Keratinocyte (primary cell): ENCODE data around the gene CDCP1. TPM values are rescaled to one million over a fixed set of nuclear protein-coding genes. Genes with fewer than 3 reads are reported as not detected.

Source experiments
- DNase-seq: peaks from one replicate; pipeline ENCODE4 v3.0.0-alpha.2; 2011; ENCODE audit warnings: low read depth, missing footprints, low spot score
- FAIRE-seq: peaks from 2 replicates; lab custom pipeline; 2011; peaks lifted over from hg19 to GRCh38; lab: Jason Lieb, UNC
- H2AFZ ChIP-seq: 2 replicates; pipeline ENCODE4 v1.6.0; 2012; ENCODE audit warnings: low read length, control low read depth, inconsistent platforms; ENCODE audit not compliant: control insufficient read depth
- H3K27ac ChIP-seq: 2 replicates; pipeline ENCODE4 v1.5.1; 2011; ENCODE audit warnings: low read length; ENCODE audit not compliant: control insufficient read depth, insufficient read depth
- H3K27me3 ChIP-seq: 3 replicates; pipeline ENCODE4 v1.6.0; 2011; ENCODE audit warnings: low read length; ENCODE audit not compliant: control insufficient read depth, insufficient read depth; ENCODE audit errors: extremely low read depth
- H3K36me3 ChIP-seq, 2 experiments: 2 replicates in 1 of 2; 3 replicates in 1 of 2; pipeline ENCODE4 v1.5.1; 2011; ENCODE audit warnings: low read length in 2 of 2, mild to moderate bottlenecking in 1 of 2; ENCODE audit not compliant: control insufficient read depth in 2 of 2, insufficient read depth in 2 of 2; ENCODE audit errors: extremely low read depth in 1 of 2
- H3K4me1 ChIP-seq: 3 replicates; pipeline ENCODE4 v1.5.1; 2011; ENCODE audit warnings: low read length; ENCODE audit not compliant: control insufficient read depth, insufficient read depth; ENCODE audit errors: extremely low read depth
- H3K4me2 ChIP-seq: 3 replicates; pipeline ENCODE4 v1.6.0; 2011; ENCODE audit warnings: low read depth, low read length; ENCODE audit not compliant: control insufficient read depth, insufficient read depth; ENCODE audit errors: extremely low read depth
- H3K4me3 ChIP-seq, 3 experiments: fragments of 200-600 bp in 1 of 3; sonication (generic) in 1 of 3; 2 replicates in 2 of 3; 3 replicates in 1 of 3; pipeline ENCODE4 v1.5.1; 2011 to 2016; ENCODE audit warnings: low read length in 3 of 3, mild to moderate bottlenecking in 3 of 3, control low read depth in 2 of 3, inconsistent platforms in 1 of 3, low read depth in 1 of 3, mixed read lengths in 1 of 3, mixed run types in 1 of 3, moderate library complexity in 1 of 3; ENCODE audit not compliant: control insufficient read depth in 2 of 3, insufficient read depth in 2 of 3; ENCODE audit errors: extremely low read depth in 1 of 3
- H3K79me2 ChIP-seq: 2 replicates; pipeline ENCODE4 v1.6.0; 2012; ENCODE audit warnings: low read length; ENCODE audit not compliant: control insufficient read depth, insufficient read depth
- H3K9ac ChIP-seq: 3 replicates; pipeline ENCODE4 v1.6.0; 2011; ENCODE audit warnings: low read length; ENCODE audit not compliant: control insufficient read depth, insufficient read depth; ENCODE audit errors: extremely low read depth
- H3K9me1 ChIP-seq: 3 replicates; pipeline ENCODE4 v1.6.0; 2011; ENCODE audit warnings: low read length; ENCODE audit not compliant: control insufficient read depth, insufficient read depth; ENCODE audit errors: extremely low read depth
- H3K9me3 ChIP-seq: 2 replicates; pipeline ENCODE4 v1.5.1; 2012; ENCODE audit warnings: low read depth, low read length; ENCODE audit not compliant: control insufficient read depth
- H4K20me1 ChIP-seq: 3 replicates; pipeline ENCODE4 v1.6.0; 2011; ENCODE audit warnings: low read length; ENCODE audit not compliant: control insufficient read depth, insufficient read depth; ENCODE audit errors: extremely low read depth
- EZH2 ChIP-seq: IDR thresholded peaks from one replicate; pipeline ENCODE4 v1.6.1; 2012; ENCODE audit warnings: inconsistent platforms, mild to moderate bottlenecking, low read length, moderate library complexity
- dilution Hi-C: fragments of 300-500 bp; cut with MboI; formaldehyde crosslinking; loops from one replicate; pipeline ENCODE4 v1.7.0; 2020; ENCODE audit warnings: low sequenced_read_pairs; ENCODE audit not compliant: extremely low pct_ligation_motif_present
- polyA plus RNA-seq, 5 experiments: library from polyadenylated mRNA; depleted of rRNA in 3 of 5; stranded (reverse) in 3 of 5; stranded (forward) in 1 of 5; unstranded in 1 of 5; fragments of >200 nt; gene quantifications; 1 replicate in 1 of 5; 2 replicates in 3 of 5; 3 replicates in 1 of 5; pipeline versions ENCODE4 v1.2.1 to v1.2.3, GENCODE V29; 2011 to 2012; ENCODE audit warnings: missing spikeins in 2 of 5, low read depth in 1 of 5, low replicate concordance in 1 of 5
- TF ChIP-seq, protein P1 (sequence below), 3 experiments: IDR thresholded peaks in 1 of 3; conservative IDR thresholded peaks in 1 of 3; optimal IDR thresholded peaks in 1 of 3; 2 replicates in 2 of 3; 3 replicates in 1 of 3; pipeline versions ENCODE3 to v1.5.1; 2011; ENCODE audit warnings: low read length in 3 of 3, mild to moderate bottlenecking in 3 of 3, moderate library complexity in 2 of 3, control low read depth in 1 of 3, inconsistent platforms in 1 of 3; ENCODE audit not compliant: insufficient read depth in 2 of 3; ENCODE audit errors: extremely low read depth in 1 of 3

CDCP1 gene
- polyA plus RNA-seq, 1 donor (not counting 4 experiments of a cell fraction or from before 2014, with no cell fraction given) = 85.8 TPM

DNA sequence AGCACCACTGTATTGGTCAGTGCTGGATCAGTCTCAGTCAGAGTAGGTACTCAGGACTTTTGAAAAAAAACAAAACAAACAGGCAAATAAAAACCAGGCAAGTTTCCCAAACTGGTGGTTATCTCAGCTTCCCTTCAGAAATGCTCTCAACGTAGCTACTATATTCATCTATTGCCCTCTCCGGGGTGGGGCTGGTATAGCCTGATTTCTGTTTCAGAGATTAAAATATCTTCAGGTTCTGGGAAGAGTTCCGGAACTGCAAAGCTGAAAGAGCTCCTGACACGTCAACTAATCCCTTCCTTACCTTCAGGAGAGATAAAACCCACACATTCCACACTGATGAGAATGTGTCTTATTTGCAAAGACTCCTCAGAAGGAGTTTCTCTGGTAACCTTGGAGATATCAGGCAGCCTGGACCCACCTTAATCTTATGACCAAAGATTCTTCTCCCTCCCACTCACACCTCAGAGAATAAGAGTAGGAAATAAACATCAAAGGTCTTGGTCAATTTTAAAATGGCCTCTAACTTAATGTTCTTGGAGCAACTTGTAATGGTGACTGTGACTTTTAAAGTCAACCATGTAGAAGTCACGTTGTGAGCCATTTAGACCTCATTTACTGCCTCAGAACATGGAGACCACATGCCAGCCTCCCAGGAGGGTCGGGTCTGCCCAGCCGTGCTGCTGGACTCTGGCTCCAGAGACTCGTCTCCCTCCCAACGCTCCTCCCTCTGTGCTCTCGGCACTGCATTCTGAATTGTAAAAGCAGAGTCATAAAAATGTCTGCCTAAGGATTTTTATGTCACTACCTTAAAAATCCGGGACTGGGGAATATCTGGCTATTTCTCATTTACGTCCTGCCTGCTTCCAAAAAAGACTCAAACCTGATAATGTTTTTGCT lies 53.8 kb downstream of the CDCP1 start:
- peaks cover 2% of the 10 kb centered on the region for H3K9me3 ChIP-seq
- H3K4me1 ChIP-seq = peaks cover 56% of the 10 kb centered on the region
- H3K4me2 ChIP-seq = peak overlapping the region; percentile 61
- peak overlapping the region; percentile 76 for H3K9ac ChIP-seq
- no peaks in the 10 kb centered on the region for H4K20me1 ChIP-seq
- FAIRE-seq = peak; percentile 97
- no peaks in the 10 kb centered on the region for H3K9me1 ChIP-seq
- TF ChIP-seq EZH2 = no peak
- TF ChIP-seq, protein P1, sequence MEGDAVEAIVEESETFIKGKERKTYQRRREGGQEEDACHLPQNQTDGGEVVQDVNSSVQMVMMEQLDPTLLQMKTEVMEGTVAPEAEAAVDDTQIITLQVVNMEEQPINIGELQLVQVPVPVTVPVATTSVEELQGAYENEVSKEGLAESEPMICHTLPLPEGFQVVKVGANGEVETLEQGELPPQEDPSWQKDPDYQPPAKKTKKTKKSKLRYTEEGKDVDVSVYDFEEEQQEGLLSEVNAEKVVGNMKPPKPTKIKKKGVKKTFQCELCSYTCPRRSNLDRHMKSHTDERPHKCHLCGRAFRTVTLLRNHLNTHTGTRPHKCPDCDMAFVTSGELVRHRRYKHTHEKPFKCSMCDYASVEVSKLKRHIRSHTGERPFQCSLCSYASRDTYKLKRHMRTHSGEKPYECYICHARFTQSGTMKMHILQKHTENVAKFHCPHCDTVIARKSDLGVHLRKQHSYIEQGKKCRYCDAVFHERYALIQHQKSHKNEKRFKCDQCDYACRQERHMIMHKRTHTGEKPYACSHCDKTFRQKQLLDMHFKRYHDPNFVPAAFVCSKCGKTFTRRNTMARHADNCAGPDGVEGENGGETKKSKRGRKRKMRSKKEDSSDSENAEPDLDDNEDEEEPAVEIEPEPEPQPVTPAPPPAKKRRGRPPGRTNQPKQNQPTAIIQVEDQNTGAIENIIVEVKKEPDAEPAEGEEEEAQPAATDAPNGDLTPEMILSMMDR (optimal IDR thresholded peaks at IDR 0.05 in 1 of 3, IDR thresholded peaks at IDR 0.05 in 1 of 3, conservative IDR thresholded peaks at IDR 0.05 in 1 of 3; ENCODE audit: extremely low read depth in 1 of 3, insufficient read depth in 2 of 3, low read length in 3 of 3) = peak in 2 of 3 experiments; percentile 24 to 25
- dilution Hi-C loops = no loop called here
- peak overlapping the region; percentile 19 for H2AFZ ChIP-seq
- peaks cover 30 to 60% of the 10 kb centered on the region in 2 experiments for H3K36me3 ChIP-seq
- peaks cover 25% of the 10 kb centered on the region for H3K79me2 ChIP-seq
- H3K4me3 ChIP-seq = no peak overlapping the region
- H3K27me3 ChIP-seq = no peaks in the 10 kb centered on the region
- peak; percentile 81 for DNase-seq
- H3K27ac ChIP-seq = peak overlapping the region; percentile 96

DNA sequence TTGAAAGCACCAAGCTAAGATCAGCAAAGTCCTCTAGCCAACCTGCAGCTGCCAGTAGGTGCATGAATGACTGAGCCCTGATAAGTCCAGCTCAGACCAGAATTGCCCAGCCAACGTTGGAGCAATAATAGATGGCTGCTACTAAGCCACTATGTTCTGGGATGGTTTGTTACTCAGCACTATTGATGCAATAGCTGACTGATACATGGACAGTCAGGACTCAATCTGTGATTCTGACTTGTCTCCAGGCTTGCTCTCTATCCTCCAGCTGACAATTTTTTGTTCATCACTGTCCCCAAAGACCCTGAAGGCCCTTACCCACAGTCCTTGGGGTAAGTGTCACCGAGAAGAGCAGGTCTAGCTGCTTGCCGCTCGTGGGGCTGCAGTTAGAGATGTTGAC lies 55.3 kb downstream of the CDCP1 start:
- Histone ChIP-seq H3K9me3 (peaks cover 2% of the 10 kb centered on the region), H2AFZ (no peak overlapping the region), H3K9me1 (peaks cover 3% of the 10 kb centered on the region), H3K4me2 (no peak overlapping the region), H3K4me1 (peaks cover 56% of the 10 kb centered on the region), H3K9ac (no peak overlapping the region), H4K20me1 (no peaks in the 10 kb centered on the region), H3K27me3 (no peaks in the 10 kb centered on the region), H3K36me3 (peaks cover 37 to 68% of the 10 kb centered on the region in 2 experiments), H3K4me3 (no peak overlapping the region), H3K27ac (no peak overlapping the region), H3K79me2 (peaks cover 35% of the 10 kb centered on the region)
- dilution Hi-C loops = no loop called here
- TF ChIP-seq EZH2 = no peak
- TF ChIP-seq, protein P1 (optimal IDR thresholded peaks at IDR 0.05 in 1 of 3, IDR thresholded peaks at IDR 0.05 in 1 of 3, conservative IDR thresholded peaks at IDR 0.05 in 1 of 3; ENCODE audit: extremely low read depth in 1 of 3, insufficient read depth in 2 of 3, low read length in 3 of 3) = no peak
- no peak for FAIRE-seq
- DNase-seq = no peak
